NK-92 treated with Interleukin-12 subunit alpha and Interleukin-12 subunit beta, amount 100 ng/mL, for 24 hours (cell line): ENCODE results near the gene PDE3B.
A peak's percentile ranks its signal among the peaks of the same experiment; 100 is the strongest.

Source experiments
- DNase-seq: peaks from one replicate; lab custom pipeline; 2025; lab: John Stamatoyannopoulos, UW

Gene PDE3B

DNA sequence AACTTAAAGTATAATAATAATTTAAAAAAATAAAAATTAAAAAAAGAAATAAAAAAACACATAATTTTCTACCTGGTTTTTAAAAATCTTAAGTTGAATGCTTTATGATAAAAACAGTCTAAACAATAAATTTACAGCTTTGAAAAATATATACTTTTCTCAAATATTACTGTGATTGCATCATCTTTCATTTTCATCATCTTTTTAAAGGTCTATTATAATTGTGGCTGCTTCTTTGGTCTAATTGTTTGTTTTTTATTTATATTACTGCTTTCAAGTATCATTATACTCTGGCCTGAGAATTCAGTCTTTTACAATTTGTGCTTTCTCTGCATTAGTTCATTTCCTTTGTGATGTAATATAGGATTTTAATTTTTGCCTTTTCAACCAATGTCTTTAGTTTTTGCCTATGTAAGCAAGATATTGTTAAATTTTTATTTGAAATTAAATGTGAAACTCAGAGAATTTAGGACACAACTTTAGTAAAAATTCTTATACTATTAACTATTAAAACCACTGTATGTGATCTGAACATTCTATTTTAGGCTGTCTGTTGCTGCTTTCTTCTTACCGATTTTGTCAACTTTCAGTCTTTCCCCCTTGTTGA lies 241.2 kb downstream of the PDE3B start:
- no peak for DNase-seq

- DNase-seq, result no peak
Measured at GRCh38 chr11:14886513-14886912, 242.9 kb downstream of the PDE3B start.

DNA sequence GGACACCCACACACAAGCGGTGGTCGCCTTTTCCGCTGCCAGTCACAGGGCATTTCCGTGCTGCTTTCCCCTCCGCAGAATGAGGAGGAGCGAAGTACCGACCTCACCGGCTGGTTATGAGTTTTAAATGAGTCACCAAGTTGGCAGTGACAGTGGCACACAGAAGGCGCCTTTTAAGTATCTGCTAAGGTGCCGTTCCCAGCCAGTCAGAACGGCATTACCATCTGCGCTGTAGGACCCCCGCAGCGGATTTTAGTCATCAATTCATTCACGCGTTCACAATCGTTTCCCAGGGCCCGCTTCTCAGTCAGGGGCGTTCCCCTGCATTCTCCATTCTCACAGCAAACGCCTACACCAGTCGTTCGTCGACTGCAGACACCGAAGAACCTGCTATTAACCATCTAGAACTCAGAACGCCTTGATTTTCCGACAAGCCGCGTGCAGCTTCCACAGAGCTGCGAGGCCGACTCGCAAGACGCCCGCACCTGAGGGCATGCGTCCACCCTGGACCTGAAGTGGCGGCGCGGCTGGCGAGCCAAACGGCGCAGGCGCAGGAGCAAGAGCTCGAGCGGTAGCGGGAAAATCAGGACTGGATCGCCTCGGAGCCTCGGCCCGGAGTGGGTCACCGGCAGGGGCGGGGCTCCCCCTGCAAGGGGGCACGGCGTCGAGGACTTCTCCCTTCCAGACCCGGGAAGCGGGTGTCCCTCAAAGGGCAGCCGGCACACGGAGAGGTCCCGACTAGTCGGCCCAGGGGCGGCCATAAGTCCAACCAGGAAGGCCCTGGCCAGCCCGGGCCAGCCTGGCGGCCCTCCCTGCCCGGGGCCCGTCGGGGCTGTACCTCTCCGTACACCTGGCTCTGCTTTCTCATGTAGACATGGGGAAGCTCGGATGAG lies 247.8 kb downstream of the PDE3B start:
- peak; percentile 92 for DNase-seq

GRCh38 chr11:14892036-14892556 lies 248.5 kb downstream of the PDE3B start, which contains the start of gene CYP2R1:
CYP2R1 (minus strand) TSS chr11:14892231; CDS start chr11:14892205, 26 bp downstream.
- DNase-seq, result peak; percentile 97

GRCh38 chr11:14892577-14892976 lies 249.0 kb downstream of the PDE3B start:
- DNase-seq, result no peak

- DNase-seq, result no peak
Measured at GRCh38 chr11:14894657-14895598, 251.3 kb downstream of the PDE3B start.

DNA sequence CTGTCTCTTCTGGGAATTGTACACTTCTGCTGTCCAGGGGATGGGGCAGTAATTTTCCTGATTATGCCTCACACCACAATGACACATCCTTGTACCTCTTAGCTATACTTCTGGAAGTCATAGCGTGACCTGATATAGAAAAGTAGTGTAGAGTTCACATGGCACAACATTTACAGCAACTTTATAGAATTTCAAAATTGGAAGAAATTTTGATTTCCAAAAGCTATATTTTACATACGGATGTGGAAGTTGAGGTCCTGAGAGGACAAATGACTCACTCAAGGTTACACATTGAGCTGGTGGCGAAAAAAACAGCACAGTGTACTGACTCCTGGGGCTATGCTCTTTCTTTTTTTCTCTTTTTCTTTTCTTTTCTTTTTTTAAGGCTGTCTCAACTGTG lies 254.8 kb downstream of the PDE3B start:
- no peak for DNase-seq

DNA sequence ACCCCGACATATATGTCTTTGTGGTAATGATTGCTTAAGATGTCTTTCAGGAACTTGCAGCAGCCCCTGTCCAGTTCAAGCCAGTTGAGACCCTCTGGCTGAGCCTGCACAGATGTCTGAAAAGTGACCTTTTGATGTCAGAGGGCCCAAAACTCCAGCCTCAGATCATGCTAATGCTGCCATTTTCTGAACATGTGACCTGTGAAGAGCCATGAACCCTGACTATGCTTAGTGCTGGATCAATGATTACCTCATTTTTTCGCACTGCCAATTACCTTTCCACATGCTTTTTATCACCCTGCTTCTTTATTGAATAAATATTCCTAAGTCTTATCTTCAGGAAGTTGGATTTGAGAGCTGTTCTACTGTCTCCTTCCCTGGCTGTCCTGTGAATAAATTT lies 255.3 kb downstream of the PDE3B start:
- no peak for DNase-seq

DNA sequence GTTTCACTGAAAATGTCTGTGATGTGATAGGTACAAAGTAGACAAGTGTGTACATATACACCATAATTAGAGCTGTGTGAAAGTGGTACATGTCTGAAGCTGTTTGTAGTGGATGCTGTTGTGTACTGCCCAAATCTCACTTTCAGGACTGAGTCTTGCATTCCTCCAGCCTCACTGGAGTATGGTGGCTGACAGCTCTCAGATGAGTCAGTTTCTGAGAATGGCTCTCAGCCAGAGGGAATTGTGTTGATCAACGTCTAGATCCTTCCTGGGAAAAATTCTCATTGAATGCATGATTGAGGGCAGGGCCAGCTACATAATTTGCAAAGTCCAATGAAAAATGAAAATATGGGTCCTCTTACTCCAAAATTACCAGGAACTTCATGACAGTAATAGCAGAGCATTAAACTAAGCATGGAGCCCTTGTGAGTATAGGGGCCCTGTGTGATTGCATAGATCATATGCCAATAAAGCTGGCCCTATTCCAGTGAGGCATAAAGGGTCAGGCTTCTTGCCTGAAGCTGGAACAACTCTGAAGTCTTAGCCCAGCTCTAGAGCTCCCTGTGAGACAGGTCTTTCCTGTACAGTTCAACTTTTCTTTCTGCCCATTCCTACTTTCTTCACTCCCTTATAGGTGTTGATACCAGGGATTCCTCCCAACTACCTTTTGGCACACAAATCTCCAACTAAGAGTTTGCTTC lies 259.2 kb downstream of the PDE3B start:
- no peak for DNase-seq

DNA sequence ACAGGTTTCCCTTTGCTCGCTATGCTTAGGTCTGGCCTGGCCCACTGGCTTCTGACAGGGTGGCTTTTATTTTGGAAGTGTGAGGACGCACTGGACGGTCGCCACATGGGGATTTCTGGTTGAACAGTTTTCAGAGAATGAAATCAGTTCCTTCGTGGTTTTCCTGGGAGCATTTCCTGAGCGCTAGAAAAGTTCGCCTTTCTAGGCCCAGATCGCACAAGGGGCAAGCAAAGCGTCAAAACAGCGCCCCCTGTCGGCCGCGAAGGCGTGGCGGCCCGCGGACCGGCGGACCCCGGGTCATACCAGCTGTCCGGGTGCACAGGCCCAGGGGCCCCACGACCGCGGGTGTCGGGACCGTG lies 261.1 kb downstream of the PDE3B start:
- DNase-seq, result peak; percentile 64

DNA sequence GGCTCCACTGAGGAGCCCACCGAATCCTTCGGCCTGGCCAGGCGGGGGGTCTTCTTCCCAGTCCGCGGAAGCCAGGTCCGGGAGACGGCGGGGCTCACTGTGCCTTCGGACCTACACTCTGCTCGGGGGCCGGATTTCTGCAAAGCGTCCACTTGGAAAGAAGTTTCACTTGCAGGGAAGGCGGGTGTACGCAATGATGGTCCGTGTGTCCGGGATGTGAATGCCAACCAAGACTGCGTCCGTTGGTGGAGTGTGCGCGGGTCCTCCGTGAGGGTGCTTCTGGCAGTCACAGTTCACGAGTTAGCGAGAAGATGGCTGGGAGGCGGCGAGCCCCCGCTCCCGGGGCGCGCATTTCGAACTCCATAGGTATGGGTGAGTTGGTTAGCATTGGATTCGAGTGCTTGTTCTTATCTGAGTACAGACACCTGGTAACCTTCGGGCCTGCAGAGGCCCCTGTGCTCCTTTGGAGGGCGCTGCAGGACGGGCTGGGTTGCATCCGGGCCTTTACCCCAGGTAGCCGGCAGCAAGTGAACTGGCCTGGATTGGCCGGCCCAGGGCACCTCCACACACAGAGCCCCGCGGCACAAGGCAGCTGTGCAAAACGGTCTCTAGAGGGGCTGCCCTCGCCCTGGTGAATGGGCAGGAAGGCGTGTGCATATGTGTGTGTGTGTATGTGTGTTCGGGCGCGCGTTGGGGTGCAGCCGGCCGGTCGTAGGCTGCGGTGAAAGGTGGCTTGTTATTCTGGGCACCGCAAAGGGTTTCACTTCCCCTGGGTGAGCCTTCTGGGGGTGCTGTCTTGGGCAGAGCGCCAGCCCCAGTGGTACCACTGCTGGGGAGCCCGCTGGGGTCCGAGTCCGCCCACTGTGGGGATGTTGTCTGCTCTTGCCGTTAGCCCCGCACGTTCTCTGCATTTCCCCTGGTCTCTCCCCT lies 261.8 kb downstream of the PDE3B start:
- no peak for DNase-seq

- DNase-seq, result no peak
Measured at GRCh38 chr11:14906578-14906977, 263.0 kb downstream of the PDE3B start.

GRCh38 chr11:14906993-14907392 lies 263.4 kb downstream of the PDE3B start:
- DNase-seq, result no peak

GRCh38 chr11:14907411-14908213 lies 264.0 kb downstream of the PDE3B start:
- peak; percentile 67 for DNase-seq

DNA sequence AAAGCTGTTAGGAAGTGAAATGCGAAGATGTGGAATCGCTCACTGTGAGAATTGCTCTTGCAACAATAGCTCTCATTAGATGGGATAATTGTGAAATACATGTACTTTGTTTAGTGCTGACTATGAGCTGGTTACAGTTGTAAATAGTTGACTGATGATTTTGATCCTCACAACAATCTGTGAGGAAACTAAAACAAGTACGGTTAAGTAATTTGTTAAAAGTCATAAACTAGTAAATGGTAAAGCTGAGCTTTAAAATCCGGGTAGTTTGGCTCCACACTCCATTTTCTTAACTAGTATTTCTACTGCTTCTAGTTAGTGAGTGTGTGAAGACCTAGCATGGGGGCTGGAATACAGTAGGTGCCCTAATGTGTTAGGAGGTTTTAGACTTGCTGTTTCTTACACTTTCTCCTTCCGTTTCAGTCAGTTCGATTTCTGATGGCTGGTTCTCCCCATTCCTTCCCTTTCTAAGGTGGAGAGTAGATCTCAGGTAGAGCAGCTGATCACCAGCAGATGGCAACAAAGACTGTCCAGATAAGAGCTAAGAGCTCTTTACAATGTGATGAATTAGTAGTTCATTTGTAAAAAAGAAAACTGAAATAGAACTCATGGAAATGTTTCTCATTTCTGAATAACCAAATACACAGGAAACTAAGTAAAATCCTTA lies 264.7 kb downstream of the PDE3B start:
- no peak for DNase-seq

- DNase-seq, result no peak
Measured at GRCh38 chr11:14914536-14914935, 270.9 kb downstream of the PDE3B start.

DNA sequence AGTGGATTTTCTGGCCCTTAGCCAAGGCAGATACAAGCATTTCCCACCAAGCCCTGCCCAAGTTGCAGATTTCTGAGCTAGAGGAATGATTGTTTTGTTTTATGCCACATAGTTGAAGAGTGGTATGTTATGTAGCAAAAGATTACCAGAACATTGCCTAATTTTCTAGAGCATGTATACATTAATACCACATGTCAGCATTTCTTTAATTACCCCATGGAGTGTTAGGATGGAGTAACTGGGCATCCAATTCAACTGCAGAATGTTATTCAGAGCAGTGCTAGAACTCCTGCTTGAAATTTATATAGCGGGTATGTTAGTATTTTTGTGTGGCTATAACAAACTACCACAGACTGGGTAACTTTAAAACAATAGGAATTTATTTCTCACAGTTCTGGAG lies 272.8 kb downstream of the PDE3B start:
- DNase-seq, result no peak
